Measurements from ENCODE around the gene ZNF605.
"Not testable (repeated sequence)": the region's sequence is repeated elsewhere in the genome, so short reads cannot be mapped to it uniquely, and the experiment has no call there.

Gene ZNF605

DNA sequence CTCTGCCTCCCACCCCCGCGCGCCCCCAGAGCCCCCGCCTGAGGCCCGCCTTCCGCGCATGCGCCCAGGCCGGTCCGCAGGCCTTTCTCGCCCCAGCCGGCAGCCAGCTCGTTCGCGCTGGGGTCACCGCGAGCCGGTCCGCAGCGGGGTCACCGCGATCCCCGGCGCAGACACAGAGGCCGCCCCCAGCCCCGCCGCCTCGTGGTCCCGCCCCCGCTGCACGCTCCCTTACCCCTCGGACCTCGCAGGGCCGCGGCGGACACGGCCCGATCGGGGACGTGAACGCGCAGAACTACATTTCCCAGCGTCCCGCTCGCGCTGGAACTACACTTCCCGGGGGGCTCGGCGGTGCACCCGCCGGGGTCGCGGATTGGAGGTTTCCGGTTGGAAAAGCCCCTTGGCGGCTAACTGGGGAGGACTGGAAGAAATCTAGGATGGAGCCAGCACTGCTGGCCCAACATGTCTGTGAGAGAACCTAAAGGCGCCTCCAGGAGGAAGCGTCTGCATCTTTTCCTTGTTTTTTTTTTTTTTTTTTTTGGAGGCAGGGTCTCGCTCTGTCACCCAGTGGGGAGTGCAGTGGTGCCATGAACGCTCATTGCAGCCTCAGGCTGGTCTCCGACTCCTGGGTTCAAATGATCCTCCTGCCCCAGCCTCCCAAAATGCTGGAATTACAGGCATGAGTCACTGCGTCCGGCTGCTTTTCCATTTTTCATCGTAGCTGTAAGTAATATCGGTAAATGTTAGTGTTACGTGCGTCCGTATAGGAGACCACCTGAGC is at the start of gene ZNF605:
Gene ZNF605 (minus strand): TSS at position 296 of the 778 bp plus-strand sequence. CDS start 10,671 bp downstream, outside the sequence.
- DNase-seq (ENCODE audit: low spot score) = peak; percentile 92

DNA sequence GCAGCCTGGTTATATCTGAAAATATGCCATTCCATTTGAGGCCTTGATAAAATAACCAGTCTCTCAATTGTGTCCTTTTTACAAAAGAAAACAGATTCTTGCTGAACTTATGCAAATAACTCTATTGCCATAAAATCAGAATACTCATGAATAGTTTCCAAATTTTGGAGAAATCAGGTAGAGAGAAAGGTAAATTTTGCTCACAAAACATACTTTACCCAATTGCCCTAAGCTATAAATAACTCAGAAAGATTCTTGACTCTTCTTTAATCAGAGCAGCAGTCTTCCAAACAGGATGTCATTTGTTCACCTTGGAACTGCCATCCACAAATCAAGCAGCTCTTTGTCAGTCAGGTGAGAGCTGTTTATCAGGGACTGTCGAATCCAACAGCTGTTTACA is 42.6 kb upstream of the ZNF605 start:
- DNase-seq (ENCODE audit: low spot score) = no peak

DNA sequence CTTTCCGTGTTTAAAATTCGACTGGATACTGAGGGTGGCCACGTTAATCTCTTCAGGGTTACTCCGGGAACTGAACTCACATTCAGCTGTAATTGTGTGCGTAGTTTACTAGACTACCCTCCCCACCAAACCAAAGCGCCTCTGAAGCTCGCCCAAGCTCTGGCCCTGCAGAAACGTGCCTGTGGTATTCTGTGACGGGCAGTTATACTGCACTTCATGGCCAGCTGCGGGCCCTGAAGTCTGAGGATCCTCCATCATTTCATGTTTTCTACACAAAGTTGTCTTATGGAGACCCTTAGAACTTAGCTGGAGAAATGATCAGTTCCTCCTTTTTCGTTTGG is 30.7 kb upstream of the ZNF605 start:
- DNase-seq (ENCODE audit: low spot score) = no peak

DNA sequence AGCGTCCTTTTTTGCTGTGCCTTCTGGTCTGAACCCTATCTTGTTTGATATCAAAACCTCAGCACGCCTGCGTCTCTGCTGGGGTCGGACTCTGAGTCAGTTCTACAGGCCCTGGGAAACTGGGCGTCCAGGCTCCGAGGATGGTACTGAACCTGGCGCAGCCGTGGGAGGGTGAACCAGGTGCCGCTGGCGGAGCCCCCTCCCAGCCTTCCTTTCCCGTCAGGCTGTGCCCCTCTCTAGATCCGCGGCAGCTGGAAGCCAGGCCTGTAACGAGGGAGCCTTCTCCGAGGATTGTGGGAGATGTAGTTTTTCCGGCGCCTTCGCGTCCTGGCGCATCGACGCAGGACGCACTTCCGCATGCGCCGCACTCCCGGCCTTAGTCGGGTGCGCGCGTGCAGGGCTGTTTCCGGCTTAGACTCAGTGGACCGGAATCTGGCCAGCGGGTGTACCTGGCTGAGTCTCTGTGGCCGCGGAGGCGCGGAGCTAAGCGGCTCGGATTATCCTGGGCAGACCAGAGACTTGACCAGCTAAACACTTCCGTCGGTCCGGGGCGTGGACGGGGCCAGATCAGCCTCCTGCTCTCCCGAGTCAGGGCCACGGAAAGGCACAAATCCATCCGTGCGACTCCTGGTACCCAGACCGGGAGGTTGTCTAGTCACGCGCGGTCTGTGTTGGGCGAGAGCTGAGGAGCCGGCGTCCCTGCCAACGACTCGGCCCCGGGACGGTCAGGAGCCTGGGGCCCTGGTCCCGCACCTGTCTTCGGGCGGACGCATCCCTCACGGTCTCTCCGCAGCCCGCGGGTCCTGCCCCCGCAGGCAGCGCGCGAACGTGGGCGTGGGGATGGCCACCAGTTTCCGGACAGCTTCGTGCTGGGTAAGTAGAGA is 30.1 kb upstream of the ZNF605 start, which contains the start of gene ZNF26:
Gene ZNF26 (plus strand): TSS at position 367 of the 884 bp plus-strand sequence. CDS start 474 bp downstream, at position 841.
- peak; percentile 81 for DNase-seq (ENCODE audit: low spot score)

DNA sequence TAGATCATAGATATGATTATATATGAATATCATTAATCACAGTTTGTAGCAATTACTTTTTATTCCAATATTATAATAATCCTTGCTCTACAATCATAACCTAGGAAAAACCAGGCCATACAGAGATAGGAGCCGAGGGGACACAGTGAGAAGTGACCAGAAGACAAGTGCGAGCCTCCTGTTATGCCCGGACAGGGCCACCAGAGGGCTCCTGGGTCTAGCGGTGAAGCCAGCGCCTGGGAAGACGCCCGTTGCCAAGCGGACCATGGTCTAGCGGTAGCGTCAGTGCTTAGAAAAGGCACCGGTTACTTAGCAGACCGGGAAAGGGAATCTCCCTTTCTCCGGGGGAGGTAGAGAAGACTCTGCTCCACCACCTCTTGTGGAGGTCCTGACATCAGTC is 20.8 kb upstream of the ZNF605 start:
- not testable (repeated sequence) for DNase-seq (ENCODE audit: low spot score)

DNA sequence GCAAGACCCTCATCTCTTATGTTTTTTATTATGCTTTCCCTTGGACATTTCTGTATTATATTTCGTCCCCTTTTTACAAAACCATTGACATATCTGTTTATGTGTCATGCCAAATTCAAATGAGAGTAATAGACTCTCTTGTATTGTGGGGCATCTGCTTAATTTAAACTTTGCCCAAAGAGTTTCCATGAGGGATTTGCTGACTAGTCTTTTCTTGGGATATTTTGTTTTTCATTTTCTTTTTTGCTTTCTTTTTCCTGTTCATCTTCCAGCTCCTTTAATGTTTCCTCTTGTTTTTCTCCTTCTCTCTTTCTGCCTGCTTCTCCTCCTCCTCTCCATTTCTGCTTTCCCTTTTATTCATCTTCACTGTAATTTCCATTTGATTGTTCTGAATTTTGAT is 16.3 kb upstream of the ZNF605 start:
- no peak for DNase-seq (ENCODE audit: low spot score)

DNA sequence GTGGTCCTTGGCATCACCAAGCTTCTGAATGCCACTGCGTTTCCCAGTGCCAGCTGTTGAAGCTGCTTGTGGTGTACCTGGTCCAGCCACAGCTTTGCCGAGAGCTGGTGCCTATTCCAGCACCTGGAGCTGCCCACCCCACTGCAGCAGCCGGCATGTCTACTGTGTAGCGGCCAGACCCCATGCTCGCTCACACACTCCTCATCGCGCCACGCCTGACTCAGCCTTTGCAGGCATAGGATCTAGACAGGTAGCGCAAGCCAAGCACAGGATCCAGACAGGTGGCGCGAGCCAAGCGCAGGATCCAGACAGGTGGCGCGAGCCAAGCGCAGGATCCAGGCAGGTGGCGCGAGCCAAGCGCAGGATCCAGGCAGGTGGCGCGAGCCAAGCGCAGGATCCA is 11.6 kb upstream of the ZNF605 start:
- no peak for DNase-seq (ENCODE audit: low spot score)

DNA sequence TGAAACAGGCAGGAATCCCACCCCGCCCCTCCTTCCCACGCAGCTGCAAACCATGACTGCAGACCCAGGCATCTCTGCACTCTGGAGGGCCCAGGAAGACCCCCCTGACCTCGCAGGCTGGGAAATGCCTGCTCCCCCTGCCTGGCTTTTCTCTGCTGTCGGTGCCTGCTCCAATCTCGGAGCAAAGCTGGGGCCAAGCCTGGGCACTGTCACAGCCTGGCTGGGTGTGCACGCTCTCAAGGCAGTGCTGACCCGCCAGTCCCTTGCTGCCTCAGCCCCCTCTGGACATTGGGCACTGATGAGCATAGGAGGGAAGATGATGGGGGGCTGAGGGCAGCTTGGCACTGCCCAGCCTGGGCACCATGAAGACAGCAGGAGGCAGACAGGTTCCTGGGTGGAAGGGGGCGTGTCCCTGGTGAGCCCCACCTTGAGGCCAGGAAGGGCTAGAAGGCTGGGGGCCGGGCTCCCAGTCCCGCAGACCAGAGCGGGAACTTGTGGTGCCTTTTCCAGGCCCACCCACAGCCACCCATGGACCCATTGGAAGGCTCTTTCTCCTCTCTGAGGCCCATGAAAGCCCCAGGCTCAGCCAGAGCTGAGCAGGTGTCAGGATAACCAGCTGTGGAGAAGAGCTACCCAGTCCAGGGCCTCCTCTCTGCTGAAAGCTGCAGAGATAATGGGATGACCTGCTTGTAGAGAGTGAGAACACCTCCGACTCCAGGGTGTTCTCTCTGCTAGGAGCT is 10.7 kb upstream of the ZNF605 start:
- no peak for DNase-seq (ENCODE audit: low spot score)

DNA sequence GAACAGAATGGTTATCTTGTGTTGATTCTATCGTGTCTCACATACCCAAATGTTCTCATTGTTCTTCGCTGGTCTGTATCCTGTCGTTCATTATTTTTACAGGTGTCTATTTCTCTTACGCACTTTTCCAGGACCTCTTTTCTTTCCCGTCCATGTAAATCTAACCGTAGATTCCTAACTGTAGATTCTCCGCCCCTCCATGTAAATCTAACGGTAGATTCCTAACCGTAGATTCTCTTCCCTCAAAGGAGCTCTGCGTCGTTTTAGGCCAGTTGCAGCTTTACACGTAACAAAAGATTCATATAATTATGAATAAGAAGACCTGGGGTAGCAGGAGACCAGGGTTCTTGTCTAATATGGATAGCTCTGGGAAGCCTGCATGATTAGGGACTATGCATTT is 9.7 kb upstream of the ZNF605 start:
- no peak for DNase-seq (ENCODE audit: low spot score)

DNA sequence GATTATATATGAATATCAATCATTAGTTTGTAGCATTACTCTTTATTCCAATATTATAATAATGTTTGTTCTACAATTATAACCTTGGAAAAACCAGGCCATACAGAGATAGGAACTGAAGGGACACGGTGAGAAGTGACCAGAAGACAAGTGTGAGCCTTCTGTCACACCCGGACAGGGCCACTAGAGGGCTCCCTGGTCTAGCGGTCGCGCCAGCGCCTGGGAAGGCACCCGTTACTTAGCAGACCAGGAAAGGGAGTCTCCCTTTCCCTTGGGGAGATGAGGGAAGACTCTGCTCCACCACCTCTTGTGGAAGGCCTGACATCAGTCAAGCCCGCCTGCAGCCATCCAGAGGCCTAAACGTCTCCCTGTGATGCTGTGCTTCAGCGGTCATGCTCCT is 7.8 kb upstream of the ZNF605 start:
- not testable (repeated sequence) for DNase-seq (ENCODE audit: low spot score)

DNA sequence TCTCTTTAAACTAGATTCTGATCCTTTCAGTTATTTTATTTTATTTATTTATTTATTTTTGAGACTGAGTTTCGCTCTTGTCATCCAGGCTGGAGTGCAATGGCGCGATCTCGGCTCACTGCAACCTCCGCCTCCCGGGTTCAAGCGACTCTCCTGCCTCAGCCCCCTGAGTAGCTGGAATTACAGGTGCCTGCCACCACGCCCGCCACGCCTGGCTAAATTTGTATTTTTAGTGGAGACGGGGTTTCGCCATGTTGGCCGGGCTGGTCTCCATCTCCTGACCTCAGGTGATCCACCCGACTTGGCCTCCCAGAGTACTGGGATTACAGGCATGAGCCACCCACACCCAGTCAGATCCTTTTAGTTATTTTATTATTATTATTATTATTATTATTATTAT is 5.7 kb upstream of the ZNF605 start:
- DNase-seq (ENCODE audit: low spot score) = not testable (repeated sequence)

DNA sequence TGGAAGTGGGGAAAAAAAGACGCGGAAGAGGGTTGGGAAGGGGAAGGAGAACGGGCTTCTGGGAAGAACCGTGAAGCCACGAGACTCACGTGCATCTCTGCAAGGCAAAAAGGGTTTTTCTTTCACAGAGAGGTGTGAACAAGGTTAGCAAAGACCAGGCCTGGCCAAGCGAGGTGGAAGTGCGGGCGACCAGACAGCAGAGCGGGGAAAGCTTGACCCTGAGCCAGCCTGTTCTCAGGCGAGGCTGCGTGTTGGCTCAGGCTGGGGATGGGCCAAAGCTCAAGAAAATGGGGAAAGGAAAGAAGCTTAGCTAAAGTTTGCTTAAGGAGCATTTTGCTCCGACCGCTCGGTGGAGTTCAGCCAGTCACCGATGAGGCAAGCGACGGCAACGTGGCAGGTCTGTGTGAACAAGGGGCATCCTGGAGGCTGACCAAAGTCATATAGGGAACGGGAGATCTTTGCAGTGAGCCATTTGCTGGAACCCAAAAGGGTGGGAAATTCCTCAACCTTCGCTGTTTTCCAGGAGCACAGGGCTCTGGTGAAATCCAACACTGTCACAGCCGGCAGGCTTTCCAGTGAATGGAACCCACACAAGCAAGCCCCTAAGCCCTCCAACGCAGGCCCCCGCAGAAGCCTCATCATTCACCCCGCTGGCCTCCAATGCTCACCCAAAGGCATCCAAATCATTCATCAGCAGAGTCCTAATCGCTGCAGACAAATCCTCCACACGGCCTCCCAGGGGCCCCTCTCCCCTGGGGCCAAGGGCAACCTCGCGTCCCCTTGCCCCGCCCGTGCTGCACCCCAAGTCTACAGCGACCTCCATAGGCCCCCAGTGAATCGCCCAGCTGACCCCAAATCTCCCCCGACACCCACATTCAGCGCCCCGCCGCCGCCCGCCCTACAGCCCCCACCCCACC is 754 bp downstream of the ZNF605 start:
- DNase-seq (ENCODE audit: low spot score) = peak; percentile 25

DNA sequence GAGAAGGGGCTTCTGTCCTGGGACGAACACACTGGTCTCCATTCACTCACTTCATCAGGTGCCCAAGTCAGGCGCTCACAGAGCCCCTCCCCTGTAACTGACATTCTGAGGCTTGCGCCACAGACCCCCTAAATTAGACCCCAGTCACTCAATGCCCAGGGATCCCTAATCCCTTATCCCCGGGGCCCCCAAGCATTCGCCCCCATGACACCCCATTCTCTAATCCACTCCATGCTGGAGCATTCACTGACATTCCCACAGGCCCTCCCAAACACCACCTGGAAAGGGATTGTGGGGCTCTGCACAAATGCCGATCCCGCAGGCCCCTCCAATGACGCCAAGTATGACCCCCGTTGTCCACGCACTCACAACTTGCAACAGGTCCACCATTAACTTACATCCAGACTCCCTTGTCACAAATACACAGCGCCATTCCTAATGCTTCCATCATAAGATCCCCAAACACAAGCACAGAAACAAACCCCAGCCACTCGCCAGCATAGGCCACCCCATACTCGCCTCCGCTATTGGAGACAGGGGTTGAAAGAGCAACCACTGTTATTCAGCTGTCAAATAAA is 1.5 kb downstream of the ZNF605 start:
- DNase-seq (ENCODE audit: low spot score) = no peak

DNA sequence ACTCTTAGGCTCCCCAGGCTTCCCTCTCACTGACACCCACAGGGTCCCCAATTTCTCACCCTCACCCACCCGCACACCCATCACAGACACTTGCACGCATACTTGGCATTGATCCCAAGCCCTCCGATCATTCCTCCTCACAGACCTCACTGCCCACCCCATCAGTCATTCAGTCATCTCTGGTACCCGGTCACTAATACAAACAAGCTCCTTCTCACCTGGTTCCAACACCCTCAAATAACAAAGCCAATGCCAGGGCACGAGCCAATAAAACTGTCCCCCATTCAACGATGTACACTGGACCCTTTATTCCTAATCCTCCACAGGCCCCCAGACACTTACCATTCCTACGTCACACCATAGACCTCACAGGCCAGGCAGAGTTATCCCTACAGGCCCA is 2.3 kb downstream of the ZNF605 start:
- no peak for DNase-seq (ENCODE audit: low spot score)

DNA sequence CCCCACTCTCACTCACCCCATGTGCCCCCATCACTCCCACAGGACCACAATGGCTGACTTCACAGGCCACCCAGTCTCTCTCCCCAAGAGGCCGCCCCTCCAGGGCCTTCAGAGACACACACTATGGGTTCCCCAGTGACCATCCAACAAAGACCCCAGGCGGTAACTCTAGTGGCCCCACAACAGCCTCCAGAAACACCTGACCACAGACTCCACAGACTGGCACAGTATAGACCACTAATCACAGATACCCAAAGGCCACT is 3.0 kb downstream of the ZNF605 start:
- no peak for DNase-seq (ENCODE audit: low spot score)

DNA sequence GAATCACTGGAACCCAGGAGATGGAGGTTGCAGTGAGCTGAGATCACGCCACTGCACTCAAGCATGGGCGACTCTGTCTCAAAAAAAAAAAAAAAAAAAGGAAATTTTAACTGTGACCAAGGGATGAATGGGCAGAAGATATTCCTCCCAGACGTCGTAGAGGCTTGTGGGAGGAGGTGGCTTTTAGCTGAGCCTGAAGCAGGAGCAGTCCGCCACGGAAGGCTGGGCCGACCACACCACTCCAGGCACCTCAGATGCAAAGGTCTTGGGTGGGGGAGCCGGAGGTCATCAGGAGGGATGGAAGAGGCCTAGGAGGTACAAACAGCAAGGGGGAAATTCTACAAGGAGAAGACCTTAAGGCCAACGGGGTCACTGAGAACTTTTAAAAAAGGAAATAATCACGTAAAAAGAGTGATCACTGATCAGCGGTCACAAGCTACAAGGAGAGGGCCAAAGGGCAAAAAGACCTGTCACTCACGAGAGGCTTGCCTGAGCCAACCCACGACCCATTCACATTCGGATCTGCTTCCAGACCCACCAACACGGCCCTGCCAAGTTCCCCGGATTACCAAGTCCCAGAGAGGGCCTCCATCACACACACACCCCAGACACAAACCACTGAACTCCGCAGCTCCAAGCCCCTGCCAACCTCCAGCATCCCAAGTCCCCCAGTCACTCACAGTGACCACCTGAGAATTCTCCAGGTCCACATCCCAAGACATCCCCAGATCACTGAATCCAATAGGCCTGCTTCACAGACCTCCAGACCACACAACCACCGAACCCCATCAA is 3.5 kb downstream of the ZNF605 start:
- no peak for DNase-seq (ENCODE audit: low spot score)

DNA sequence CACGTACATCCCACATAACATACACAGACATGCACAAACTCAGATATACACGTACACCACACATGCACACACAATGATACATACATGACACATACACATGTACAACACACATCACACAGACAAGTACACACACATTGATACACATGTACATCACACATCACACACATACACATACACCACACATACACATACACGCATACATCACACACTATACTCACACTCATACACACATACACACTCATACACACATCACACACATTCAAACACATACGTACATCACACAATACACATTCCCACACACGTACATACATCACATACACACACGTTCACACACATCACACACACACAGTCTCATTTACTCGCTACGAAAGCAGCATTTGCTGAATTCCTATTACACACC is 4.5 kb downstream of the ZNF605 start:
- no peak for DNase-seq (ENCODE audit: low spot score)

DNA sequence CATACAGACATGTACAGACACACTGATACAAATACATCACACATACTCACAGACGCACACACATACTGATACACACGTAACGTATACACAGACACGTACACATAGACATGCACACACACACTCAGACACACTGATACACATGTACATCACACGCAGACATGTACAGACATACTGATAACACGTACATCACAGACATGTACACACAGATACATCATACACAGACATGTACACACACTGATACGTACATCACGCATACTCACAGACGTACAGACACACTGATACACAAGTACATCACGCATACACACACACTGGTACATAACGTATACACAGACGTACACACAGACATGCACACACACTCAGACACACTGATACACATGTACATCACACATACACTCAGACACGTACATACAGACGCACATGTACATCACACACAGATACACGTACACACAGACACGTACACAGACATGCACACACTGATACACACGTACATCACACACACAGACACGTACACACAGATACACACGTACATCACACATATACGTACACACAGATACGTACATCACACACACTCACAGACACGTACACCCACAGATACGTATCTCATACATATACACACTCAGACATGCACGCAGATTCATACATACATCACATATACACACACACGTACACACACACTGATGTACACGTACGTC is 5.1 kb downstream of the ZNF605 start:
- DNase-seq (ENCODE audit: low spot score) = no peak

DNA sequence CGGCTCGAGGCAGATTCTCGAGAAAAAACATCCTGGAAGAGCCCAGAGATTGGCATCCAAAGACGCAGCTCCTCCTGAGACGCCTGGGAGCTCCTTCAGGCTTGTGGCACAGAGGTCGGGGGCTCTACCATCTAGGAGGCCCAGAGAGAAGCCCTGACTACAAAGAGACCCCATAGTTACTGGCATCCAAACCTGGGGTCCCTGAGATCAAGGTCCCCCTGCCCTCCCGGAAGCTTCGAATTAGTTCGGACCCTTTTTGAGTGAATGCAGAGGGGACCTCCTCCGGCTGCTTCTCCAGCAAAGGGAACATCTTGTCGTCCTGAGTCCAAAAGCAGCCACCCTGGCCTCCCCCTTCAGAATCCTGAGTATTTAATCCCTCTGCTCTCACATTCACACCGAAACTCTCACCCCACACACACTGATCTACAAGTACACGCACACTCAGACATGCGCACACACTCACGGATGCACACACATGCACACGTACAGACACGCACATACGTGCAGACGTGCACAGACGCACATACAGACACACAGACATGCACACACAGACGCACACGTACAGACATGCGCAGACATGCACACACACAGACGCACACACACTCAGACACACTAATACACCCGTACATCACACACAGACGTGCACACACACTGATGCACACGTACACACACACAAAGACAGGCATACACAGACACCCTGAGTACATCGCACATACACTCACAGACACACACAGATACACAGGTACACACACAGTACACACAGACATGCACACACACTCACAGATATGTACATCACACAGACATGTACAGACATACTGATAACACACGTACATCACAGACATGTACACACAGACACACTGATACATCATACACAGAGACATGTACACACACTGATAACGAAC is 5.9 kb downstream of the ZNF605 start:
- no peak for DNase-seq (ENCODE audit: low spot score)

Measured in HuH-7 (cell line).